ENCODE data around the gene PRPF8.
"Not testable (repeated sequence)": the region's sequence is repeated elsewhere in the genome, so short reads cannot be mapped to it uniquely, and the experiment has no call there.

Gene PRPF8

GRCh38 chr17:1688405-1688804, 3.7 kb upstream of the PRPF8 start:
- DNase-seq = not testable (repeated sequence)

GRCh38 chr17:1686086-1686485, 1.4 kb upstream of the PRPF8 start:
- no peak for DNase-seq

GRCh38 chr17:1683459-1683858, 1.2 kb downstream of the PRPF8 start:
- DNase-seq = no peak

- DNase-seq = no peak
These were observed 8.3 kb downstream of the PRPF8 start for GRCh38 chr17:1676401-1676800.

GRCh38 chr17:1673041-1673785, 11.5 kb downstream of the PRPF8 start:
- DNase-seq = no peak

GRCh38 chr17:1663934-1664333, 20.7 kb downstream of the PRPF8 start:
- not testable (repeated sequence) for DNase-seq

- DNase-seq = no peak
These were observed 23.6 kb downstream of the PRPF8 start for GRCh38 chr17:1661045-1661444.

GRCh38 chr17:1658100-1658499, 26.6 kb downstream of the PRPF8 start:
- DNase-seq = no peak

- no peak for DNase-seq
These were observed 30.9 kb downstream of the PRPF8 start for GRCh38 chr17:1653735-1654134.

- not testable (repeated sequence) for DNase-seq
These were observed 31.9 kb downstream of the PRPF8 start for GRCh38 chr17:1652794-1653193.

- no peak for DNase-seq
These were observed 33.2 kb downstream of the PRPF8 start for GRCh38 chr17:1651559-1651844.

GRCh38 chr17:1650731-1651558, 33.7 kb downstream of the PRPF8 start:
- DNase-seq = no peak

- DNase-seq = peak; percentile 93
These were observed 34.7 kb downstream of the PRPF8 start, which contains the start of gene RILP for GRCh38 chr17:1649844-1650501. TSS of gene RILP (minus strand) at chr17:1649866. CDS start at chr17:1649804, 62 bp downstream.

- DNase-seq = peak; percentile 99
These were observed 35.5 kb downstream of the PRPF8 start for GRCh38 chr17:1648963-1649843.

- DNase-seq = peak; percentile 89
These were observed 36.3 kb downstream of the PRPF8 start for GRCh38 chr17:1648173-1648962.

- DNase-seq = no peak
These were observed 36.9 kb downstream of the PRPF8 start for GRCh38 chr17:1647802-1648171.

GRCh38 chr17:1646199-1646875, 38.3 kb downstream of the PRPF8 start:
- no peak for DNase-seq

GRCh38 chr17:1645207-1646171, 39.2 kb downstream of the PRPF8 start, which contains the start of gene SCARF1:
TSS of gene SCARF1 (minus strand) at chr17:1645732. CDS start at chr17:1645697, 35 bp downstream.
- peak; percentile 65 for DNase-seq

- peak; percentile 80 for DNase-seq
These were observed 40.0 kb downstream of the PRPF8 start for GRCh38 chr17:1644493-1645206.
